HCT116 (cell line): ENCODE results near the gene MCF2L.

Experiments
- CEBPB ChIP-seq: IDR thresholded peaks from 2 replicates; pipeline ENCODE4 v1.6.1; 2012; ENCODE audit warnings: low read depth
- CTCF ChIP-seq, 3 experiments: fragments of 200-600 bp in 1 of 3; sonication (generic) in 1 of 3; IDR thresholded peaks in 2 of 3; conservative IDR thresholded peaks in 1 of 3; 2 replicates each; pipeline ENCODE4 v1.5.1; 2012 to 2017; ENCODE audit warnings: low read depth in 2 of 3, low read length in 2 of 3, antibody characterized with exemption in 1 of 3, borderline replicate concordance in 1 of 3, control low read depth in 1 of 3, mild to moderate bottlenecking in 1 of 3, mixed read lengths in 1 of 3, mixed run types in 1 of 3, moderate library complexity in 1 of 3; ENCODE audit not compliant: insufficient read depth in 1 of 3
- ELF1 ChIP-seq: IDR thresholded peaks from 2 replicates; pipeline ENCODE4 v1.6.1; 2012; ENCODE audit warnings: low read depth, borderline replicate concordance
- EZH2 ChIP-seq: fragments of 200-600 bp; sonication (generic); IDR thresholded peaks from 2 replicates; pipeline ENCODE4 v1.6.1; 2017; ENCODE audit warnings: antibody characterized with exemption, mixed run types
- EZH2phosphoT487 ChIP-seq: fragments of 200-600 bp; IDR thresholded peaks from 2 replicates; pipeline ENCODE4 v1.6.1; 2018; ENCODE audit warnings: antibody characterized with exemption, borderline replicate concordance
- JUND ChIP-seq: IDR thresholded peaks from 2 replicates; pipeline ENCODE4 v1.6.1; 2012
- MAX ChIP-seq: IDR thresholded peaks from 2 replicates; pipeline ENCODE4 v1.6.1; 2012
- POLR2A ChIP-seq: IDR thresholded peaks from 2 replicates; pipeline ENCODE4 v1.7.0; 2011; ENCODE audit warnings: borderline replicate concordance; ENCODE audit not compliant: insufficient read depth, insufficient read length; ENCODE audit errors: extremely low read depth
- POLR2AphosphoS5 ChIP-seq: IDR thresholded peaks from 2 replicates; pipeline ENCODE4 v1.6.1; 2011; ENCODE audit warnings: mild to moderate bottlenecking, low read depth, low read length, moderate library complexity
- RAD21 ChIP-seq: IDR thresholded peaks from 2 replicates; pipeline ENCODE4 v1.6.1; 2012; ENCODE audit warnings: low read depth, mild to moderate bottlenecking
- SIN3A ChIP-seq: IDR thresholded peaks from 2 replicates; pipeline ENCODE4 v1.6.1; 2012; ENCODE audit warnings: low read depth

GRCh38 chr13:112933649-112934048, 35.4 kb upstream of the MCF2L start:
- TF ChIP-seq CTCF (IDR thresholded peaks at IDR 0.05 in 2 of 3, conservative IDR thresholded peaks at IDR 0.05 in 1 of 3; ENCODE audit: borderline replicate concordance in 1 of 3, insufficient read depth in 1 of 3, low read depth in 2 of 3, low read length in 2 of 3) = no peak
- TF ChIP-seq MAX = no peak
- no peak for TF ChIP-seq EZH2phosphoT487
- no peak for TF ChIP-seq ELF1
- no peak for TF ChIP-seq POLR2AphosphoS5
- TF ChIP-seq SIN3A = no peak
- no peak for TF ChIP-seq POLR2A
- no peak for TF ChIP-seq CEBPB
- TF ChIP-seq EZH2 = no peak
- TF ChIP-seq RAD21 = no peak
- TF ChIP-seq JUND = no peak
